ENCODE results near the gene DTX3. TPM values are rescaled to one million over a fixed set of nuclear protein-coding genes. Genes with fewer than 3 reads are reported as not detected.

DTX3 gene
- total and polyA plus RNA-seq, 7 donors, result 3.5 to 9.1 (median 4.5) TPM

GRCh38 chr12:57607958-57608663 lies 3.5 kb downstream of the DTX3 start:
- Histone ChIP-seq H3K36me3 (ENCODE audit: insufficient read depth in 1 of 2, low read depth in 1 of 2) (no peaks in the 10 kb centered on the region), H3K4me3 (no peak overlapping the region), H3K9me3 (no peaks in the 10 kb centered on the region), H3K4me1 (peaks cover 5% of the 10 kb centered on the region), H3K27me3 (ENCODE audit: insufficient read depth in 3 of 3, low read length in 2 of 3) (peaks cover 0 to 69% (median 30%) of the 10 kb centered on the region in 3 donors), H3K27ac (no peak overlapping the region)
- ATAC-seq, result no peak
- WGBS, 3 donors, result 75 to 85% (median 76%) methylated on average over 12 of the region's 12 CpGs
- DNase-seq, result no peak
- intact Hi-C loops (cut with DNase I), result no loop called here
- no peak for TF ChIP-seq CTCF (IDR thresholded peaks at IDR 0.05)

- DNase-seq, result peak in 1 of 2 donors; percentile 45
- Histone ChIP-seq H3K4me3 (peak overlapping the region; percentile 70), H3K4me1 (peaks cover 5% of the 10 kb centered on the region), H3K27me3 (ENCODE audit: insufficient read depth in 3 of 3, low read length in 2 of 3) (peaks cover 0 to 79% (median 37%) of the 10 kb centered on the region in 3 donors), H3K27ac (peak overlapping the region; percentile 66), H3K9me3 (no peaks in the 10 kb centered on the region), H3K36me3 (ENCODE audit: insufficient read depth in 1 of 2, low read depth in 1 of 2) (no peaks in the 10 kb centered on the region)
- TF ChIP-seq CTCF (IDR thresholded peaks at IDR 0.05), result no peak
- intact Hi-C loops (cut with DNase I), result no loop called here
- ATAC-seq, result no peak
- 59 to 66% (median 63%) methylated on average over 19 of the region's 19 CpGs for WGBS, 3 donors
Observed at GRCh38 chr12:57609101-57609780, 4.6 kb downstream of the DTX3 start.

DNA sequence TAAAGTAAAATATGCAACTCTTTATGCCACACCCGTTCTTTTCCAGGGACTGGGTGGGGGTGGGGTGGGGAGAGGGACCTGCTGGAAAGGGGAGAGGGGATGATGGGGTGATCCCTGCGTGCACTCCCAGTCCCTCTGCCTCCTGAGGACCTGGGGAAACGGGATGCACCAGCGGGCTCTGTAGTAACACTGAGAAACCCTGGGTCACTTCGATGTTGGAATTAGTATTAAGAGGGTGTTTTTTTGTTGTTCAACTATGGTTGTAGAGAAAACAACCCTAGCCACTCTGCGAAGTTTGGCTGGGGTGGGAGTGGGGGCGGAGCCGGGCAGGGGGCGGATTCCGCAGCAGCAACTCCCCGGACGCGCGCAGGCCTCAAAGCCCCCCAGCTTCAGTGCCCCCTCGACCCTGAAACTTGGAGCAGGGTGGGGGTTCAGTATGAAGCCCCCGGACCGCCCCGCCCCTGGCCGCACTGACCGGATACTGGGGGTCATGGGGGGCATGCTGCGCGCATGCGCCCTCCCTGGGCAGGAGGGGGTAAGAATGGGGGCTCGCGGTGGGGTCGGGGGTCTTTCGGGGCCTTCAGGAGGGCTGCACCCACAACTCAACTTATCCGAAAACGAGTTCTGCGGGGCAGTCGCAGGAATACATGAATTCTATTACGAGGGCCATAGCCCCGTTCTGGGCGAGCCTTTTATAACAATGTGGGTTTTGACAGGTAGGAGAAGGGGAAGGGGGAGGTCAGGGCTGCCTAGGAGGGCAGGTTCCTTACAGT lies 5.3 kb downstream of the DTX3 start:
- no peak for TF ChIP-seq CTCF (IDR thresholded peaks at IDR 0.05)
- Histone ChIP-seq H3K4me1 (peaks cover 5% of the 10 kb centered on the region), H3K27me3 (ENCODE audit: insufficient read depth in 3 of 3, low read length in 2 of 3) (peaks cover 0 to 76% (median 34%) of the 10 kb centered on the region in 3 donors), H3K27ac (peak overlapping the region; percentile 66), H3K36me3 (ENCODE audit: insufficient read depth in 1 of 2, low read depth in 1 of 2) (no peaks in the 10 kb centered on the region), H3K4me3 (peak overlapping the region; percentile 70), H3K9me3 (no peaks in the 10 kb centered on the region)
- intact Hi-C loops (cut with DNase I), result no loop called here
- ATAC-seq, result peak in 1 of 4 donors; percentile 39
- DNase-seq, result peak; percentile 32 to 70
- WGBS, 3 donors, result 31 to 34% (median 32%) methylated on average over 33 to 34 of the region's 34 CpGs

DNA sequence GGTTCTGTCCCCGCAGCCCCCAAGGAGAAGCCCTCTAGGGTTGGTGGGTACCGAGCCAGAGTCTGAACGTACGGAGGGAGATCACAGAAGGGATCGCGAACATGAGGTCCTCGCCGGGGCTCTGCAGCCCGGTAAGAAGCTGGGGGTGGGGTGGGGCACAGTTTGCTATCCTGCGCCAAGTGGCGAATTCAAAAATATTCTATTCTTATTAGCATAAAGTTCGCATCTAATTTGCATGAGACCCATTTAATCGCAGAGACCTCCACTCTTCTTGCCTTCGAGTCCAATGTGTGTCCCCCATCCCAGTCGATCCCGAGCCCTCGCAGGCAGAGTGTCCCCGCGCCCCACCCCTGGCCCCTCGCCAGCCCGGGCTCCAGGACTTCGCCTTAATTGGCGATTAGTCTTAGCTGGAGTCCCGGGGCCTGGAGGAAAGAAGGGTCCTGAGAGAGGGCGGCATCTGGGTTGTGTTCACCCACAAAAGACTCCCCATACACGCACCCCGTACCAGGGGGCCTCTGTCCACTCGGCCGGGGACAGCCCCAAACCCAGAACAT lies 6.0 kb downstream of the DTX3 start:
- no peaks in the 10 kb centered on the region for H3K9me3 ChIP-seq
- H3K4me1 ChIP-seq, result peaks cover 5% of the 10 kb centered on the region
- no peaks in the 10 kb centered on the region for H3K36me3 ChIP-seq (ENCODE audit: insufficient read depth in 1 of 2, low read depth in 1 of 2)
- TF ChIP-seq CTCF (IDR thresholded peaks at IDR 0.05), result no peak
- H3K27me3 ChIP-seq (ENCODE audit: insufficient read depth in 3 of 3, low read length in 2 of 3), result peaks cover 0 to 69% (median 30%) of the 10 kb centered on the region in 3 donors
- peak overlapping the region; percentile 70 for H3K4me3 ChIP-seq
- DNase-seq (peak; percentile 52 to 62), ATAC-seq (peak in 3 of 4 donors; percentile 12 to 33 (median 18))
- H3K27ac ChIP-seq, result peak overlapping the region; percentile 66
- intact Hi-C loops (cut with DNase I), result no loop called here
- WGBS, 3 donors, result 7 to 11% (median 9%) methylated on average over 29 of the region's 29 CpGs

Data from psoas muscle (tissue), 8 donors.